ENCODE results near the gene RNF157. TPM values are rescaled to one million over a fixed set of nuclear protein-coding genes. Genes with fewer than 3 reads are reported as not detected.
"Not testable (repeated sequence)": the region's sequence is repeated elsewhere in the genome, so short reads cannot be mapped to it uniquely, and the experiment has no call there.

RNF157 gene
- total RNA-seq, 2 experiments from 2014 or later: 38.1 to 45.3 TPM

DNA sequence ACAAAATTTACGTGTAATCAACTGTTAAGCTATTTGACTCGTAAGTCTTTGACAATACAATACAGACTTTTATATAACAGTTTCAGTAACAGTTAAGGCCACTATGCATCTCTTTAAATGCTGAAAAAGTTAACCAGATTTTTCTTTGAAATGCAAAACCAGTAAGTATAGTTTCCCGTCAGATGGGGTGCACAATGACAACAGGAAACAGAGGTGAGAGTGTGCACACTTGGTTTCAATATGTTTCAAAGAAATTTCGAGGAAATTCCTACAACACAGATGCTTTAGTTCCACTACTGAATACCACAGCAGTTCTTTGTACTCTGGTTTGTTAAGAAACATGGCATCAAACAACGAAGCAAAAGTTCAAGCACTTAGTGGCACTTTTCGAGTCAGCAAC is 48.4 kb downstream of the RNF157 start:
- peak overlapping the region; percentile 66 for H3K4me3 Mint-ChIP-seq
- peaks cover 87% of the 10 kb centered on the region for H3K4me1 Mint-ChIP-seq (ENCODE audit: low read depth)
- no peaks in the 10 kb centered on the region for H3K27me3 Mint-ChIP-seq (ENCODE audit: low read depth)
- H3K36me3 Mint-ChIP-seq (ENCODE audit: low read depth): peaks cover 19% of the 10 kb centered on the region
- H3K9me3 Mint-ChIP-seq: no peaks in the 10 kb centered on the region
- peak overlapping the region; percentile 98 for H3K27ac Mint-ChIP-seq
- DNase-seq: peak; percentile 73
- CTCF ChIA-PET: interaction anchor here (0.9 to 2.6 kb wide), 14 partner anchors 8 to 115 kb away, joined by 3 to 13 read pairs (median 5); partner anchors contain the start of gene UBALD2
- intact Hi-C loops (cut with micrococcal nuclease): loop anchor here (1.0 to 10.0 kb wide), 11 partner anchors 7 to 563 kb away; partner anchors contain the start of gene UNK

DNA sequence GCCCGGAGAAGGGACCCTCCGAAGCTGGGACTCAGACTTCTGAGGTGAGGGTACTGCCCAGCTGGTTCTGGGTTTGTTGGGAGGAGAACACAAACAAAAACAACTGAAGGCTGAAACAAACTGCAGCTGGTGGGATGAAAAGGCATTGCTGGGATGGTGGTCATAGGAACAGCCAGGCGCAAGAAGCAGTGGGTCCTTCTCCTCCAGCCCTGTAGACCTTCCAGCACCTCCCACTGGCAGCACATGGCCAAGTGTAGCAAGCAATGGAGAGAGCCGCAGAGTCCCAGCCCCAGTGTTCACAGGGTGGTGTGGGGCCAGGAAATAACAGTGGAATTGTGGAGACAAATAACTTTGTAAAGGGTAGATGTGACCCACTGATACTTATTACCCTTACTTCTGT is 50.6 kb downstream of the RNF157 start:
- peaks cover 85% of the 10 kb centered on the region for H3K4me1 Mint-ChIP-seq (ENCODE audit: low read depth)
- CTCF ChIA-PET: interaction anchor here (0.7 to 2.0 kb wide), 9 partner anchors 10 to 109 kb away, joined by 3 to 12 read pairs (median 4); no protein-coding TSS in a partner anchor
- peak overlapping the region; percentile 98 for H3K27ac Mint-ChIP-seq
- DNase-seq: no peak
- intact Hi-C loops (cut with micrococcal nuclease): loop anchor here (5.0 to 10.0 kb wide), 3 partner anchors 285 to 565 kb away; partner anchors contain the start of genes MRPL38 and UNK
- H3K4me3 Mint-ChIP-seq: peak overlapping the region; percentile 46
- H3K36me3 Mint-ChIP-seq (ENCODE audit: low read depth): peaks cover 23% of the 10 kb centered on the region
- H3K9me3 Mint-ChIP-seq: no peaks in the 10 kb centered on the region
- no peaks in the 10 kb centered on the region for H3K27me3 Mint-ChIP-seq (ENCODE audit: low read depth)

DNA sequence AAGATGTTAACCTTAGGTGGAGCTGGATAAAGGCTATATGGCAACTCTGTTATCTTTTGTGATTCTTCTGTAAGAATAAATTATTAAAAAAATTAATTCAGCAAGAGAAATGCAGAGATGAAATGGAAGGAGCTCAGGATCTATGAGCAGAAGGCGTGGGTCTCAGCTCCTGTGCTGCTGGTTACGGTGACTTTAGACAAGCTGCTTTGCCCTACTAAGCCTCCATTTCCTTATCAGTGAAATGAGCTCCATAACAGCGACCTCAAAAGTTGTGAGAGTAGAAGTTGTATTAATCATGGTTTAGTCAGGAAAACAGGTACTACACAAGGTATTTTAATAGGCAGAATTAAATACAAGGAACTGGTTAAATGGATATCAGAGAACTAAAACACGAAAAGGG is 51.0 kb downstream of the RNF157 start:
- intact Hi-C loops (cut with micrococcal nuclease): loop anchor here (10.0 kb wide), 1 partner anchor 284 kb away; the partner anchor contains the start of gene MRPL38
- peak overlapping the region; percentile 46 for H3K4me3 Mint-ChIP-seq

DNA sequence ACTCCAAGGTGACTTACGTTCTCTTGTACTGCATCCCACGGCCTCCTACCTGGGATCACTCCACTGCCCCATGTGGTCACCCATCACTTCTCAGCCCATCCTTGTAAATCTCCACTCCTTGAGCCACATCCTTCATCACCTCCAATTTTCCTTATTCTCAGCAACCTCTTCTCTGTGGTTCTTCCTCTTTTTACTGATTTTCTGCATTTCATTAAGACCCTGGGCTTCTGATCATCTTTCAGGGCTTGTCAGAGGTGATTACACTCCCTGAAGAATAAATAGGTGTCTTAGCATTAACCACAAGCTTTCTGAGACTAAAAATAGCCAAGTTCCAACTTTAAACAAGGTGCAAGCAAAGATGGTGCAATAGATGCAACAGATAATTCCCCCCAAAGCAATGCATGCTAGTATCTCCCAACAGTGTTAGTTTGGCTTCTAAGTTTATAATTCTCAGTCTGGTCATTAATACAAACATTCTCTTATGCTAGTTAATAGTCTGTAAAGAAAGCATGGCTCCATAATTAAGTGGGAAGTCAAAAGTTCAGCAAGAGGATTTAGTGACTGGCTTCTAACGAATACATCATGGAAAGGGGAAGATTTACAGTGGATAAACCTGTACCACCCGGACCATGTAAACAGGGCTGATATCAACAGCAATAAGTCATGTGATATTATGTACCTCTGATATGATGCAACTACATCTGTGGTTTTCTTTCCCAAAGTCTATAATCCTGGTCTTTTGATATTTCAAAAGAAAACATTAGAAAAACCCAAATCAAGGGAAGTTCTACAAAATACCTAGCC is 51.9 kb downstream of the RNF157 start:
- intact Hi-C loops (cut with micrococcal nuclease): loop anchor here (10.0 kb wide), 1 partner anchor 284 kb away; the partner anchor contains the start of gene MRPL38
- no peak for DNase-seq
- Mint-ChIP-seq H3K36me3 (ENCODE audit: low read depth) (peaks cover 20% of the 10 kb centered on the region), H3K9me3 (no peaks in the 10 kb centered on the region), H3K4me3 (no peak overlapping the region), H3K4me1 (ENCODE audit: low read depth) (peaks cover 78% of the 10 kb centered on the region), H3K27ac (peak overlapping the region; percentile 98), H3K27me3 (ENCODE audit: low read depth) (no peaks in the 10 kb centered on the region)
- CTCF ChIA-PET: interaction anchor here (1.0 to 2.0 kb wide), 6 partner anchors 8 to 91 kb away, joined by 3 to 12 read pairs (median 6); no protein-coding TSS in a partner anchor

More for the DNA sequence above, 51.0 kb downstream of the RNF157 start:
- Mint-ChIP-seq H3K4me1 (ENCODE audit: low read depth) (peaks cover 85% of the 10 kb centered on the region), H3K9me3 (no peaks in the 10 kb centered on the region), H3K27ac (peak overlapping the region; percentile 98), H3K27me3 (ENCODE audit: low read depth) (no peaks in the 10 kb centered on the region), H3K36me3 (ENCODE audit: low read depth) (peaks cover 23% of the 10 kb centered on the region)
- no peak for DNase-seq
- CTCF ChIA-PET: interaction anchor here (0.7 to 2.0 kb wide), 9 partner anchors 9 to 110 kb away, joined by 3 to 12 read pairs (median 4); no protein-coding TSS in a partner anchor

DNA sequence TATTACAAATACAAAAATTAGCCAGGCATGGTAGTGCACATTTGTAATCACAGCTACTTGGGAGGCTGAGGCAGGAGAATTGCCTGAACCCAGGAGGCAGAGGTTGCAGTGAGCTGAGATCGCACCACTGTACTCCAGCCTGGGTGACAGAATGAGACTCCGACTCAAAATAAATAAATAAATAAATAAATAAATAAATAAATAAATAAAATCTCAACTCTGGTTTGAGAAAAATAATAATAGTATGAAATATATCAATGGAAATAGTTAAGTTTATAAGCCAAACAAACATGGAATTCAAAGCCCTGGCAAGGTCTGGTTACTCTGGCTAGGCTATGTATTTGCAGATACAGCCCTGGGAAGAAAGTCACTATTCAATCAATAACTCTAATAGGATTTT is 53.5 kb downstream of the RNF157 start:
- CTCF ChIA-PET: interaction anchor here (1.7 kb wide), 1 partner anchor 11 kb away, joined by 4 read pairs; no protein-coding TSS in a partner anchor
- Mint-ChIP-seq H3K27ac (peak overlapping the region; percentile 84), H3K36me3 (ENCODE audit: low read depth) (peaks cover 22% of the 10 kb centered on the region), H3K4me1 (ENCODE audit: low read depth) (peaks cover 71% of the 10 kb centered on the region)
- H3K9me3 Mint-ChIP-seq; DNase-seq; H3K4me3 Mint-ChIP-seq; H3K27me3 Mint-ChIP-seq (ENCODE audit: low read depth): not testable (repeated sequence)
- intact Hi-C loops (cut with micrococcal nuclease): loop anchor here (10.0 kb wide), 1 partner anchor 282 kb away; the partner anchor contains the start of gene MRPL38

DNA sequence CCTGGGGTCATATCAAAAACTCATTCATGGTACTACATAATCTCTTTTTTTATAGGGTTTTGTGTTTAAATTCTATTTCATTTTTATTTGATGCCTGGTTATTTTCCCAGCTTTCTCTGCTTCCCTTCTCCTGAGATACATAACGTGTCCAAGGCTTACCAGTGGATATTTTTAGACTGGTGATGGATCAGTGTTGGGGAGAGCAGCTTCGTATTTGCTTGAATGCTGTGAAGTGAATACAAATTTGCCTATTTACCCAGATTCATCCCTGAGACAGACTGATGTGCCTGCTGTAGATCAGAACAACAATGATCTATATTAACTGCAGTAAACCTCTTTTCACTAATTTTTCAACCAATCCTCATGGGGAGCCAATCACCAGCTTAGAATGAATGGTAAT is 56.0 kb downstream of the RNF157 start:
- intact Hi-C loops (cut with micrococcal nuclease): loop anchor here (10.0 kb wide), 1 partner anchor 279 kb away; the partner anchor contains the start of gene MRPL38
- H3K9me3 Mint-ChIP-seq: no peaks in the 10 kb centered on the region
- DNase-seq: no peak
- H3K27ac Mint-ChIP-seq: peak overlapping the region; percentile 36
- CTCF ChIA-PET: interaction anchor here (0.6 to 8.9 kb wide), 7 partner anchors 14 to 242 kb away, joined by 3 to 94 read pairs (median 3); no protein-coding TSS in a partner anchor
- H3K27me3 Mint-ChIP-seq (ENCODE audit: low read depth): no peaks in the 10 kb centered on the region
- H3K4me1 Mint-ChIP-seq (ENCODE audit: low read depth): peaks cover 75% of the 10 kb centered on the region
- H3K36me3 Mint-ChIP-seq (ENCODE audit: low read depth): peaks cover 26% of the 10 kb centered on the region
- no peak overlapping the region for H3K4me3 Mint-ChIP-seq

DNA sequence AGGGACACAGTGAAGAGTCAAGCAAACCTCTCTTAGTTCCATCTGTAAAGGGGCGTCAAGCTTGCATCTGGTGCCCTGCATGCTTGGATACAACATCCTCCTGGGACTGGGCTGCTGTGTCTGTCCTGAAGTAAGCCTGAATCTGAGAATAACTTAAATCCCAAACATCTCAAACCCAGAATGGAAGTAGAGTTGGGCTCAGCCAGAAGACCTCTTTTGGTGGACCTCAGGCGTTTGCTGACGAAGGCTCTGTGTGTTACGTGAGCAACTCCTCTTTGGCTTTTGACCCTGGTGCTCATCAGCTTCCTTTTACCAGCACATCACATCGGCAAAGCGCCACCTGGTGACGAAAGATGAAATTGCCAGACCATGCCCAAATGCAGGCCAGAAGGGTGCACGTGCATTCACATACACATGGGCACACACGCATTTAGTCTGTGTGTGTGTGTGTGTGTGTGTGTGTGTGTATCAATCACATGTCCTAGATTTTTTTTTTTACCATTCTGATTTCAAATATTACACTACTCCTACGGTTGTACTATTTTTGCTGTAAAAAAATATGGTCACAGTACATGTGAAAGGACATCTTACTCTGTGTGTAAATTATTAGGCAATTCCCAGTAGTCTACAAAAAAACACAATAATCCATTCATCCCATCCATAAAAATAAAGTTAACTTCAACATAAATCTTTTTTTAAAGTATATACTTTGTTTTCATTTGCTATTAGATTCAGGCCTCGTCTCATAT is 58.1 kb downstream of the RNF157 start:
- CTCF ChIA-PET: interaction anchor here (0.6 to 8.9 kb wide), 28 partner anchors 9 to 1118 kb away, joined by 3 to 94 read pairs (median 5); partner anchors contain the start of genes EXOC7 and FOXJ1
- Mint-ChIP-seq H3K27ac (peak overlapping the region; percentile 94), H3K9me3 (no peaks in the 10 kb centered on the region), H3K4me3 (peak overlapping the region; percentile 63), H3K36me3 (ENCODE audit: low read depth) (peaks cover 15% of the 10 kb centered on the region), H3K27me3 (ENCODE audit: low read depth) (no peaks in the 10 kb centered on the region), H3K4me1 (ENCODE audit: low read depth) (peaks cover 74% of the 10 kb centered on the region)
- intact Hi-C loops (cut with micrococcal nuclease): loop anchor here (1.0 to 10.0 kb wide), 4 partner anchors 9 to 277 kb away; partner anchors contain the start of gene MRPL38
- DNase-seq: peak; percentile 99

DNA sequence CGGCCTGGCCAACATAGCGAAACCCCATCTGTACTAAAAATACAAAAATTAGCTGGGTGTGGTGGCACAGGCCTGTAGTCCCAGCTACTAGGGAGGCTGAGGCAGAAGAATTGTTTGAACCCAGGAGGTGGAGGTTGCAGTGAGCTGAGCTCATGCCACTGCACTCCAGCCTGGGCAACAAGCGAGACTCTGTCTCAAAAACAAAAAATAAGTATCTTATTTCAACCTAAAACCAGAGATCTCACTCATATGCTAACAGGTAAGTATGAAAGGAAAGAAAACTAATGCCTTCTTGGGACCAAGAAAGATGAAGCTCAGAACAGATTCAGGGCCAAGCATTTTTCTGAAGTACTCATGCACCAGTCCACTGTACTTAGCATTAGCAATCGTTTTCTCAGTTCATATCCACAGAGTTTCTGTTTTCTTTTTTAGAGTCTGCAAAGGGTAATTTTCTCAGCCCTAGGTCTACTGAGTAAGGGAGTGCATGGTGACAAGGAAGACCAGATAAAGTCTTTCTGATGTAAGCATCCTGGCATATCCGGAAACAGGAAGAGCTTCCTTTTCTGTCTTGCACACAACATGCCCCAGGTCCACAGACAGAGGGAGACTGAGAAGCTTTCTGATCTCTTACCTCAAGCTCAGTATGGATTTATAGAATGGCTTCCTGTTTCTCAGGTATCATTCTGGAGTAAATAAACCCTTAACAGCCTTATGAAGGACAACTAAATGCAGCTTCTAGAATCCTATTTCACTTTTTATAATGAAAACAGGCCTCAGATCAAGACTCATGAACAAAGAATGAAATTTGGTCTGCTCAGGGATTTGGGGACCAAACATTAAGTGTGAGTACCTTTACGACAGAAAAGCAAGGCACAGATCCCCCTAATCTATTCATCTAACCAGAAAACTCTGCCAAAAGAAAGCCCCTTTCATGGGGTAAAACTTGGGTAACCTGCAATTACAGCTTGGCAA is 60.5 kb downstream of the RNF157 start:
- H3K36me3 Mint-ChIP-seq (ENCODE audit: low read depth): peaks cover 9% of the 10 kb centered on the region
- intact Hi-C loops (cut with micrococcal nuclease): loop anchor here (1.0 to 10.0 kb wide), 6 partner anchors 13 to 275 kb away; partner anchors contain the start of genes FOXJ1 and MRPL38
- H3K27ac Mint-ChIP-seq: peak overlapping the region; percentile 94
- no peaks in the 10 kb centered on the region for H3K27me3 Mint-ChIP-seq (ENCODE audit: low read depth)
- DNase-seq: peak; percentile 71
- CTCF ChIA-PET: interaction anchor here (0.6 to 8.9 kb wide), 30 partner anchors 8 to 166 kb away, joined by 3 to 94 read pairs (median 4); partner anchors contain the start of gene UBALD2
- peak overlapping the region; percentile 63 for H3K4me3 Mint-ChIP-seq
- H3K4me1 Mint-ChIP-seq (ENCODE audit: low read depth): peaks cover 64% of the 10 kb centered on the region
- no peaks in the 10 kb centered on the region for H3K9me3 Mint-ChIP-seq

DNA sequence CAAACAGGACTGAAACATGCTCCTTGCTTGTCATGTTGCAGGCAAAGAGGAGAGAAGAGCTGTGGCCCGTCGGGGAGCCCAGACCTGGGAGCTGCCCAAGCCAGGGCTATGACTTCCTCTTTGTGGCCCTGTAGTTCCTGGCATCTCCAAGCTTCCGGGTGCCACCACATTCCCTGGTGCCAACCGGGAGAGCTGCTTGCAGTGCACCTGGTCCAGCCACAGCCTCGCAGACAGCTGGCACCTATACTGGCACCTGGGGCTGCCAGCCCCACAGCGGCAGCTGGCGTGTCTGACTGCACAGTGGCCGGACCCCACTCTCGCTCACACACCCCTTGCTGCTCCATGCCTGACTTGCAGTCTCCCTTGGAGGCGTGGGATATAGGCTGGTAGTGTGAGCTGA is 62.2 kb downstream of the RNF157 start:
- CTCF ChIA-PET: interaction anchor here (0.9 to 8.9 kb wide), 9 partner anchors 9 to 164 kb away, joined by 3 to 94 read pairs (median 4); no protein-coding TSS in a partner anchor
- peak overlapping the region; percentile 94 for H3K27ac Mint-ChIP-seq
- intact Hi-C loops (cut with micrococcal nuclease): loop anchor here (2.0 kb wide), 1 partner anchor 15 kb away; no protein-coding TSS in a partner anchor
- no peak for DNase-seq
- H3K4me3 Mint-ChIP-seq: no peak overlapping the region
- peaks cover 8% of the 10 kb centered on the region for H3K36me3 Mint-ChIP-seq (ENCODE audit: low read depth)
- no peaks in the 10 kb centered on the region for H3K9me3 Mint-ChIP-seq
- H3K4me1 Mint-ChIP-seq (ENCODE audit: low read depth): peaks cover 58% of the 10 kb centered on the region
- H3K27me3 Mint-ChIP-seq (ENCODE audit: low read depth): no peaks in the 10 kb centered on the region

DNA sequence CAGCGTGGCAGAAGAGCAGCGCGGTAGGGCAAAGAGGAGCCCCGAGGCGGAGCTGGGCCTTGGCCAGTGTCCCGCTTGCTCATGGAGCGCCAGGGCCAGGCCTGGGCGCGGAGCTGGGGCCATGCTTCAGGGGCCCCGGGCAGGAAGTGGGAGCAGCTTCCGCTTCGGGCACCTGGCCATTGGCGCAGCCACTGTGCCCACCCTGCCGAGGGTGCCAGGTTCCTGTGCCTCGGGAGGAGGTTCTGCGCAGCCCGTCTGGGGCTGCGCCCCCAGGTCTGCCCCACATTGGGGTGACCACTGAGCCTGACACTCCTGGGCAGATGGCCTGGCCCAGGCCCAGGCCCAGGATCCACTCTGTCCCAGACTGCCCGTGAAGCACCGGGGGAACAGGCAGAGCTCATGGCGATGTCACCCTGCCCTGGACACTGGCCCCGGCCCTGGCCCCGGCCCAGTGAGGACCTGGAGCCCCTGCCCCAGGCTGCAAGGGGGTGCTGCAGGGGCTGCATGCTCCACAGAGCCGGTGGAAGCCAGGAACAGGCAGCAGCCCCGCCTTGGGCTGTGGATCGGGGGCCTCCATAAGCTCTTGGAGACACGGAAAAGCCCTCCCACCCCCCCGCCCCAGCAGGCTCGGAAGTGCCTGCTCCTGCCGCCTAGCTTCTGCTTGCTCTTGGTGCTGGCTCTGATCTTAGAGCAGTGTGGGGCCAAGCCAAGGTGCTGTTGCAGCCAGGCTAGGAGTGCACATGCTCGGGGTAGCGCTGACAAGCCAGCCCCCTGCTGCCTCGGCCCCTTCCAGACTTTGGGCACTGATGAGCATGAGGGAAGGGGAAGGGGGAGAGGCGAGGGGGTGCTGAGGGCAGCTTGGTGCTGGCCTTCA is 63.4 kb downstream of the RNF157 start:
- H3K27ac Mint-ChIP-seq: peak overlapping the region; percentile 61
- DNase-seq: no peak
- CTCF ChIA-PET: interaction anchor here (1.0 to 7.8 kb wide), 4 partner anchors 10 to 103 kb away, joined by 3 to 91 read pairs (median 4); no protein-coding TSS in a partner anchor
- intact Hi-C loops (cut with micrococcal nuclease): no loop called here
- peaks cover 9% of the 10 kb centered on the region for H3K36me3 Mint-ChIP-seq (ENCODE audit: low read depth)
- H3K9me3 Mint-ChIP-seq: no peaks in the 10 kb centered on the region
- H3K4me1 Mint-ChIP-seq (ENCODE audit: low read depth): peaks cover 55% of the 10 kb centered on the region
- H3K27me3 Mint-ChIP-seq (ENCODE audit: low read depth): no peaks in the 10 kb centered on the region
- H3K4me3 Mint-ChIP-seq: no peak overlapping the region
